Measurements from ENCODE around the gene CCDC187. TPM values are rescaled to one million over a fixed set of nuclear protein-coding genes. Genes with fewer than 3 reads are reported as not detected.
A peak's percentile ranks its signal among the peaks of the same experiment; 100 is the strongest.

CCDC187 gene
- total and polyA plus RNA-seq, 2 of the 8 experiments (the other 6 are each of a cell fraction or from before 2014, with no cell fraction given): 0.02 TPM; not detected in 1

DNA sequence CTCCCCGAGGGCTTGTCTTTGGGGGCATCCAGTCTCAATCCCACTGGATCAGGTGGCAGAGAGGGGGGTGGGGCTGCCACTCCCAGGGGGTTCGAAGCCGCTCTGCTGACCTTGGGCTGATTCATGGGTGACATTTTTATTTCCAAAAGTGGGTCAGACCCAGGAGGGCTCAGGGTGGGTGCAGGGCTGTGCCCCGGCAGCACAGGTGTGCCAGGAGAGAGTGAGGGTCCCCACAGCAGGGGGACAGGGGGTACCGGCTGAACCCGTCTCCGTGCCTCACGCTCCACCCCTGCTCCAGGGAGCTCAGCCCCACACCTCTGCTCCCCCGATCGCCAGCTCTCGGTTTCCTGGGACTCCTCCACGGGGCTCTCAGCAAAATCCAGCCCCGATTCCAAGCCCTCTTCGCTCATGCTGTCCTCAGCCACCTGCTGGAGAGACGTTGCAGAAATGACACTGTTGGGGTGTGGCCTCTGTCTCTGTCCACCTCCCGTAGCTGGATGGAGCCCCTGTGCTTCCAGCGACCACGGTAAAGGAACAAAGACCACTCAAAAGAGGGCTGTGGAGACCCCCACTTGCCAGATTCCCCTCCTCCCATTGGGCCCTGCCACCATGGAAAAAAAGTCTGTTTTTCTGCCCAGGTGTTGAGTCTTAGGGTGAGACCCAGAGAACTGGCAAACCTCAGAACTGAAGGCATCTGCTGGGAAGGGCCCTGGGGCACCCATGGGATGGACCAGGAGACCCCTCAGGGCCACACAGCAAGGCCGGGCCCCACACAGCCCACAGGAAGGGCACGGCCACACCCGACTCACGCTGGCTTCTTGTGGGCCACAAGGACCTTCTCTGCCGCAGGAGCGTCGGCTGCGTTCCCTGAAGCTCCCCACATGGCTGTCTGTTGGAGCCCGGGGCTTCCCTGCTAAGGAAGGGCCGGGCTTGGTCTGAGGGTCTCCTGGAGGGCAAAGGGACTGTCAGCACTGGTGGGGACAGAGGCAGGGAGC is 47.7 kb downstream of the CCDC187 start:
- ChIA-PET CTCF (ENCODE audit: partially characterized antibody) (interaction anchor here (0.6 to 2.0 kb wide), 11 partner anchors 10 to 120 kb away, joined by 3 to 8 read pairs (median 4); no protein-coding TSS in a partner anchor), POLR2A (ENCODE audit: partially characterized antibody) (no interaction called here)
- no peak overlapping the region for H3K4me2 ChIP-seq (ENCODE audit: insufficient read depth in 1 of 2, low read depth in 2 of 2, low read length in 2 of 2)
- no peak overlapping the region for H3K4me3 ChIP-seq (ENCODE audit: extremely low read depth in 1 of 4, insufficient read depth in 2 of 4, low read depth in 3 of 4, low read length in 4 of 4)
- no peak overlapping the region for H4K8ac ChIP-seq (ENCODE audit: extremely low read depth, insufficient read depth, low read length)
- no peaks in the 10 kb centered on the region for H3K79me2 ChIP-seq (ENCODE audit: control insufficient read depth in 1 of 2, insufficient read depth in 2 of 2, low read length in 2 of 2)
- H2BK15ac ChIP-seq (ENCODE audit: low read length): no peak overlapping the region
- no peak overlapping the region for H2AK5ac ChIP-seq (ENCODE audit: low read depth, low read length)
- no peak overlapping the region for H2AFZ ChIP-seq (ENCODE audit: low read length)
- no peak overlapping the region; the same call in 1 of the 2 replicates for H3K18ac ChIP-seq (ENCODE audit: extremely low read depth, low read length)
- no peak overlapping the region for H3K14ac ChIP-seq (ENCODE audit: insufficient read length)
- DNase-seq (ENCODE audit: low read depth in 1 of 2, low spot score in 2 of 2) (no peak), FAIRE-seq (no peak)
- no peak overlapping the region for H4K5ac ChIP-seq (ENCODE audit: insufficient read length, low read depth, low read length)
- no peak overlapping the region for H2BK120ac ChIP-seq (replicated peaks; ENCODE audit: low read depth, low read length)
- no peak overlapping the region for H2BK12ac ChIP-seq (ENCODE audit: low read depth, low read length)
- no peak overlapping the region for H2BK20ac ChIP-seq (ENCODE audit: low read length)
- H4K91ac ChIP-seq (replicated peaks; ENCODE audit: insufficient read length, low read length): no peak overlapping the region
- H3K9me3 ChIP-seq (ENCODE audit: insufficient read depth in 2 of 2, low read depth in 1 of 2, low read length in 1 of 2): no peaks in the 10 kb centered on the region
- no peaks in the 10 kb centered on the region for H3K27me3 ChIP-seq (replicated peaks in 1 of 4; ENCODE audit: control insufficient read depth in 3 of 4, extremely low read depth in 1 of 4, insufficient read depth in 3 of 4, low read length in 3 of 4)
- 85% methylated on average over 27 of the region's 28 CpGs; no CpG with 5 or more reads in 1 of the 2 experiments for WGBS, 2 experiments (ENCODE audit: extremely low coverage in 1 of 2, insufficient coverage in 1 of 2, insufficient read length in 1 of 2, insufficient replicate concordance in 2 of 2, low coverage in 1 of 2, low lambda C conversion rate in 2 of 2, missing lambda C conversion rate in 1 of 2)
- H3K23ac ChIP-seq (ENCODE audit: insufficient read length): no peak overlapping the region
- no peak overlapping the region for H3K27ac ChIP-seq (ENCODE audit: low read depth, low read length)
- no peaks in the 10 kb centered on the region for H3K79me1 ChIP-seq (ENCODE audit: low read depth, low read length)
- no peak overlapping the region; the same call in 1 of the 2 replicates for H2BK5ac ChIP-seq (ENCODE audit: low read depth, low read length)
- no peak overlapping the region for H3K56ac ChIP-seq (replicated peaks; ENCODE audit: insufficient read length, low read depth, low read length)
- H3K36me3 ChIP-seq (ENCODE audit: control insufficient read depth in 2 of 4, insufficient read depth in 4 of 4, low read length in 3 of 4): no peaks in the 10 kb centered on the region
- H3K23me2 ChIP-seq (ENCODE audit: low read depth, low read length): no peaks in the 10 kb centered on the region
- H4K20me1 ChIP-seq (replicated peaks in 1 of 2; ENCODE audit: control insufficient read depth in 1 of 2, insufficient read depth in 2 of 2, low read length in 2 of 2): no peaks in the 10 kb centered on the region
- H3K4me1 ChIP-seq (replicated peaks in 1 of 4; ENCODE audit: control insufficient read depth in 3 of 4, insufficient read depth in 4 of 4, low read length in 3 of 4): peaks cover 0 to 4% (median under 1%) of the 10 kb centered on the region in 4 experiments; a peak in 2 of 7 replicates
- peak in 1 of 2 experiments; percentile 23; a peak in 1 of 4 replicates for TF ChIP-seq RAD21 (IDR thresholded peaks at IDR 0.05 in 1 of 2, conservative IDR thresholded peaks at IDR 0.05 in 1 of 2; ENCODE audit: low read depth in 2 of 2, low read length in 2 of 2)
- TF ChIP-seq KDM5A (IDR thresholded peaks at IDR 0.05; ENCODE audit: low read length): no peak
- TF ChIP-seq, protein P1, sequence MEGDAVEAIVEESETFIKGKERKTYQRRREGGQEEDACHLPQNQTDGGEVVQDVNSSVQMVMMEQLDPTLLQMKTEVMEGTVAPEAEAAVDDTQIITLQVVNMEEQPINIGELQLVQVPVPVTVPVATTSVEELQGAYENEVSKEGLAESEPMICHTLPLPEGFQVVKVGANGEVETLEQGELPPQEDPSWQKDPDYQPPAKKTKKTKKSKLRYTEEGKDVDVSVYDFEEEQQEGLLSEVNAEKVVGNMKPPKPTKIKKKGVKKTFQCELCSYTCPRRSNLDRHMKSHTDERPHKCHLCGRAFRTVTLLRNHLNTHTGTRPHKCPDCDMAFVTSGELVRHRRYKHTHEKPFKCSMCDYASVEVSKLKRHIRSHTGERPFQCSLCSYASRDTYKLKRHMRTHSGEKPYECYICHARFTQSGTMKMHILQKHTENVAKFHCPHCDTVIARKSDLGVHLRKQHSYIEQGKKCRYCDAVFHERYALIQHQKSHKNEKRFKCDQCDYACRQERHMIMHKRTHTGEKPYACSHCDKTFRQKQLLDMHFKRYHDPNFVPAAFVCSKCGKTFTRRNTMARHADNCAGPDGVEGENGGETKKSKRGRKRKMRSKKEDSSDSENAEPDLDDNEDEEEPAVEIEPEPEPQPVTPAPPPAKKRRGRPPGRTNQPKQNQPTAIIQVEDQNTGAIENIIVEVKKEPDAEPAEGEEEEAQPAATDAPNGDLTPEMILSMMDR (IDR thresholded peaks at IDR 0.05; ENCODE audit: control extremely low read depth in 1 of 3, insufficient read depth in 1 of 3, low read depth in 1 of 3, low read length in 3 of 3): peak in 1 of 3 experiments; percentile 30; a peak in 1 of 4 replicates
- no peak overlapping the region for H3K9ac ChIP-seq (replicated peaks in 1 of 4; ENCODE audit: extremely low read depth in 1 of 4, low read depth in 3 of 4, low read length in 3 of 4)
- H3K4ac ChIP-seq (replicated peaks; ENCODE audit: insufficient read length, low read depth, low read length): no peak overlapping the region
